ENCODE measurements around the gene SMIM43.
"Not testable (repeated sequence)": the region's sequence is repeated elsewhere in the genome, so short reads cannot be mapped to it uniquely, and the experiment has no call there.

Gene SMIM43

DNA sequence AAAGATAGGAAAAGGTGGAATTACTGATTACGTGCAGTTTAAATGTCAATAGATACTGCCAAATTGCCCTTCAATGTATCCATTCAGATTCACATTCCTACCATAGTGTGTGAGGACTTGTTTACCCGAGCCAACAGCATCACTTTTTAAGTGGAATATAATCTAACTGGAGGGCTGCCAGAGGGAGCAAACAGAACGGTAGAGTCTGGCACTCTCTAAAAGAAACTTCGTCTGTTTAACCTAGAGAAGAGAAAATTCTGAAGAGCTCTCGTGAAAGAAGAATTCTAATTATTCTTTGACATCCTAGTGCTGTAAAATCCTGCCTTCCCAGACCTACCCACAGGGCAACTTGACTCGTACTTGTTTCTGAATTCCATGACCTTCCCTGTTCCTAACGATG is 23.2 kb downstream of the SMIM43 start:
- DNase-seq (ENCODE audit: low read depth in 1 of 2, low spot score in 1 of 2), result no peak
- TF ChIP-seq JUND (IDR thresholded peaks at IDR 0.05; ENCODE audit: low read depth), result no peak
- in situ Hi-C loops (cut with HindIII; ENCODE audit: low pct_unique_long_range_greater_than_20kb, low sequenced_read_pairs), result no loop called here

DNA sequence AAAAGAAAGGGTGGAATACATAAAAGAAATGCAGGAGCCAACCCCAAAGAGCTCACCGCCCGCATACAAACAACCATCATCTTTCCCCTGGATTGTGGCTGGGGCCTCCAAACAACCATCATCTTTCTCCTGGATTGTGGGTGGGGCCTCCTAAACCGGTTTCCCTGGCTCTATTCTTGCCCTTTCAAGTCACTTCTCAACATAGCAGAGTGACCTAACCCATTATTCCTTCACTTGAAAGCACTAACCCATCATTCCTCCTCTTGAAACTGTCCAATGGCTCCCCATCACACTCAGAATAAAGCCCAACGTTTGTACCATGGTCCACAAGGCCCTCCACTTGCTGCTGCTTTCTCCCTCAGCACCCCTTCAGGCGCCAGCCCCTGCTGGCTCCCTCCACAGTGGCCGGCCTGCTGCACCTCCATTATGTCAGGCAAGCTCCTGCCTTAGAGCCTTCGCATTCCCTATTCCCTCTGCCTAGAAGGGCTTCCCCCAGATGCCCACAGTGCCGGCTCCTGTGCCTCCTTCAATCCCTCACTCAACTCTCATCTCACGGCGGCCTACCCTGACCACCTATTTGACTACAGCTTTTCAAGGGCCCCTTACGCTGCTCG is 24.1 kb downstream of the SMIM43 start:
- in situ Hi-C loops (cut with HindIII; ENCODE audit: low pct_unique_long_range_greater_than_20kb, low sequenced_read_pairs), result no loop called here
- TF ChIP-seq JUND (IDR thresholded peaks at IDR 0.05; ENCODE audit: low read depth), result no peak
- peak in 1 of 2 experiments; percentile 59 for DNase-seq (ENCODE audit: low read depth in 1 of 2, low spot score in 1 of 2)

DNA sequence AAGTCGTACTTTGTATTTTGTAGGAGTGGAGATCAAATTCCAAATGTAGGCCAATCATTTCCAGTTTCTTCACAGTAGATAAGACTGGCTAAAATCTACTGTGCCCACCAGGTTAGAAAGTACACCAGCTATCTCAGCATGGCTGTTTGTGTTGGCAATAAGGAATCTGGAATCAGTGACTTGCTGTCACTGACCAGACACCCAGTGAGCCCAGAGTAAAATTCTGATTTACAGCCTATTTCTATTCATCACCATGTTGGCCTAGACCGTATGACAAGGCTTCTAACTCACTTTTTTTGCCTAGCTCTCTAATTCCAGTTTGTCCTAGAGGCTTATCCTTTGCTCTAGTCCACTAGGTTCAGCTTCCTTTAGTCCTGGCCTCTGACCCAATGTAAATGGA is 25.4 kb downstream of the SMIM43 start:
- no peak for DNase-seq (ENCODE audit: low read depth in 1 of 2, low spot score in 1 of 2)
- TF ChIP-seq JUND (IDR thresholded peaks at IDR 0.05; ENCODE audit: low read depth), result no peak
- in situ Hi-C loops (cut with HindIII; ENCODE audit: low pct_unique_long_range_greater_than_20kb, low sequenced_read_pairs), result no loop called here

DNA sequence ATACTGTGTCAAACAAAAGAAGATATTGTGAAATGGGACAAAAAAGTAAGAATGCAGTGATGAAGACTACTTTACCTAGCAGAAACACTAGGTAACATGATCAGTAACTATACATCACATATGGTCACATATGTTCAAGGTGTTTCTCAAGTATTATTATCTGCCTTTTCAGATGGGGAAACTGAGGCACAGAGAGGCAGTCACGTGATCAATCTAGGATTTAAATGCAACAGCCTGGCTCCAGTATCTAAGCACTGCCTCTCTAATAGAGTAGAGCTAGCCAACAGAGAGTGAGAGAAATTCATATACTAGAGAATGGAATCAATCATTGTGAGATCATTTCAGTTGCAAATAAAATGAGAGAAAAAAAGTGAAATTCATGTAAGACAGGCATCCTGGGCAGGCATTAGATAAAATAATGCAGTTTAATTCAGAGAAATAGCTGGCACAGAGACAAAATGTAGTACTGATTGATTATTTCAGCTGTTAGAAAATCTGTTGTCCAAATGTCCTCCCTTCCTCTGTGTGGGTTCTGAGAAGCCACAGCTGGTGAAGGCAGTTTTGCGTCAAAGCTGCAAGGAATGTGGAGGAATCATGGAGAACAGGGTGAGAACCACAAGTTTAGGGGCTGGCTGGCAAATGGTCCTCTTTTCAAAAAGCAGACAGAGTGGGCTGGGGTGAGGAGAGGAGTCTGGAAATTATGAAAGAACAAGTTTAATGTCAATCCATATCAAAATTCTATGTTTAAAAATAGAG is 26.0 kb downstream of the SMIM43 start:
- DNase-seq (ENCODE audit: low read depth in 1 of 2, low spot score in 1 of 2), result no peak
- in situ Hi-C loops (cut with HindIII; ENCODE audit: low pct_unique_long_range_greater_than_20kb, low sequenced_read_pairs), result no loop called here
- no peak for TF ChIP-seq JUND (IDR thresholded peaks at IDR 0.05; ENCODE audit: low read depth)

DNA sequence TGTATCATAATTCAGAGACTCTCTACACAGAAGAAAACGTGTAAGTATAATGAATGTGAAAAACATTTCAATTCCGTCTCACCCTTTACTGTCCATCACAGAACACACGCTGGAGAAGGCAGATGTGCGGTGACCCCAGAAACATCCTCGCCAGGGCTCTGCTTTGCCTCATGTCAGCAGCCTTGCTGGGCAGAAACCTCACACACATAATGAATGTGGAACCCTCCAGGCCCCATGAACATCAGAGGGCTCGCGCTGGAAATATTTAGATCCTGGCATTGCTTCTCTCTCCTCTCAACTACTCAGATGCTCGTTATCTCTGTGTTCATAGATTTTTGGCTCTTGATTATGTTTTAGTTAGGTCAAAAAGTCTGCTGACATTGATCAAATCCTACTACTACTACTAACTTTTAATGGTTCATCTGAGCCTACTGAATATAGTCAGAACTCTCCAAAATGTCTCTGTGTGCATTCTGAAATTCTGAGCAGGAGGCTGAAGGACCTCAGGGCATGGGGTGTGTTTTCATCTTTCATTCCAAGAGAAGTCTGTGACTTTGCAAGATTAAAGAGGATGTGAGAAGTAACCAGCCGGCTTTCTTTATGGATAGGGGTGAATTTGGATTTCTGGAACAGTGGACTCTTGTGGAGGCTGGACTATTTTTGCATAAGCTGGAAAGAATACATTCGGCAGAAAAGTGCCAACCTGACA is 27.0 kb downstream of the SMIM43 start:
- in situ Hi-C loops (cut with HindIII; ENCODE audit: low pct_unique_long_range_greater_than_20kb, low sequenced_read_pairs), result no loop called here
- TF ChIP-seq JUND (IDR thresholded peaks at IDR 0.05; ENCODE audit: low read depth), result no peak
- DNase-seq (ENCODE audit: low read depth in 1 of 2, low spot score in 1 of 2), result no peak

DNA sequence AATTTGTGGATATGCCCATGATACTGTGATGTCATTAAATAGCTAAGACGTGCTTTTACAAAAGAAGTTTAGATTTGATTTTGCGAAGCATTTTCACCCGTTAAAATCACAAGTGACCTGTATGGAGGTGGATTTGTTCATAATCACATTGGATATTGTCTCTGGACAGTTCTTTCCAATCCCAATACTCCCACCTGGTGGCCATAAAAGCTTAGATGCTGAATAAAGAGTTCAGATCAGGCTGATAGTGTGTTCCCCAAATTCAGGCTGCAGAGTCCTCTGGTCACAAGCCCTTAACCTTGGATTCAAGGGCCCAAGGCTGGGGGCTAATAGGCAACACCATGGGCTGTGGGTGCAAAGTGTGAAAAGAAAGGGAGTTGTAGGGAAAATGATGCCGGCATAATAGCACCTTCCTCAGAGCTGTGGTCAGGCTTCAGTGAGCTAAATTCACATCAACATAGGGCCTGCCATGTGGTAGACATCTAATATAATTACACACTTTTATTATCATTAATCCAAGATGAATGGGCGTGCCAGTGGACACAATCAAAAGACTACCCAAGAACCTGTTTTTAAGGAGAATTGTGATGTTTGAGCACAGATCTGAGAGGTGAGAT is 28.1 kb downstream of the SMIM43 start:
- TF ChIP-seq JUND (IDR thresholded peaks at IDR 0.05; ENCODE audit: low read depth), result no peak
- in situ Hi-C loops (cut with HindIII; ENCODE audit: low pct_unique_long_range_greater_than_20kb, low sequenced_read_pairs), result no loop called here

DNA sequence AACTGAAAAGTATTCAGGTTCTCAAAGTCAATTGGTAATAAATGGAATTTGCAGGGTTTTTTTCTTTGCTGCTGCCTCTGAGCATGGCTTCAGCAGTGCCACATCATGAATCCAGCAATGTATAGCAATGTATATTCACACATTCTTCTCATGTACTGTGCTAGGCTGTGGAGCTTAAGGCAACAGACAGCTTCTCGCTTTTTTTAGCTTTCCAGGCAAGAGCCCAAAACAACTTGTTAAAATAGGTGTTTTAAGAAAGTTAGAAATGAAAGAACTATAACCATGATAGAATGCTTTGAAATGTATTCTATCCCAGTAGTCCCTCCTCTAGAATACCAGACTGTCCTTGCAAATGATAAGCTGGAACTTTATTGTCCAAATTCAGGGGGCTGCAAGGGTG is 30.4 kb downstream of the SMIM43 start:
- no peak for DNase-seq (ENCODE audit: low read depth in 1 of 2, low spot score in 1 of 2)
- no peak for TF ChIP-seq JUND (IDR thresholded peaks at IDR 0.05; ENCODE audit: low read depth)
- in situ Hi-C loops (cut with HindIII; ENCODE audit: low pct_unique_long_range_greater_than_20kb, low sequenced_read_pairs), result no loop called here

More for the DNA sequence above, 28.1 kb downstream of the SMIM43 start:
- DNase-seq (ENCODE audit: low read depth in 1 of 2, low spot score in 1 of 2), result peak; percentile 30 to 66

DNA sequence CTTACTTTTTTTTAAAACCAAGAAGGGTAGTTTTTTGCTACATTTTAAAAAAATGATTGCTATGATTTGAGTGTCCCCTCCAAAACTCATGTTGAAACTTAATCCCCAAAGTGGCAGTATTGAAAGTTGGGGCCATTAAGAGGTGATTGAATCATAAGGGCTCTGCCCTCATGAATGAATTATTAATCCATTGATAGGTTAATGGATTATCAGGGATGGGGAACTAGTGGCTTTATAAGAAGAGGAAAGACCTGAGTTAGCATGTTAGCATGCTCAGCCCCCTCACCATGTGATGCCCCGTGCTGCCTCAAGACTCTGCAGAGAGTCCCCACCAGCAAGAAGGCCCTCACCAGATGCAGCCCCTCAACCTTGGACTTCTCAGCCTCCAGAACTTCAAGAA is 31.0 kb downstream of the SMIM43 start:
- no peak for DNase-seq (ENCODE audit: low read depth in 1 of 2, low spot score in 1 of 2)
- in situ Hi-C loops (cut with HindIII; ENCODE audit: low pct_unique_long_range_greater_than_20kb, low sequenced_read_pairs), result no loop called here
- TF ChIP-seq JUND (IDR thresholded peaks at IDR 0.05; ENCODE audit: low read depth), result no peak

DNA sequence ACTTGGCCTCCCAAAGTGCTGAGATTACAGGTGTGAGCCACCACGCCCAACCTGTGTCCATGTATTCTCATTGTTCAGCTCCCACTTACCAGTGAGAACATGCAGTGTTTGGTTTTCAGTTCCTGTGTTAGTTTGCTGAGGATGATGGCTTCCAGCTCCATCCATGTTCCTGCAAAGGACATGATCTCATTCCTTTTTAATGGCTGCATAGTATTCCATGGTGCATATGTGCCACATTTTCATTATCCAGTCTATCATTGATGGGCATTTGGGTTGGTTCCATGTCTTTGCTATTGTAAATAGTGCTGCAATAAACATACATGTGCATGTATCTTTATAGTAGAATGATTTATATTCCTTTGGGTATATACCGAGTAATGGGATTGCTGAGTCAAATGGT is 35.2 kb downstream of the SMIM43 start:
- in situ Hi-C loops (cut with HindIII; ENCODE audit: low pct_unique_long_range_greater_than_20kb, low sequenced_read_pairs); DNase-seq (ENCODE audit: low read depth in 1 of 2, low spot score in 1 of 2): not testable (repeated sequence)

DNA sequence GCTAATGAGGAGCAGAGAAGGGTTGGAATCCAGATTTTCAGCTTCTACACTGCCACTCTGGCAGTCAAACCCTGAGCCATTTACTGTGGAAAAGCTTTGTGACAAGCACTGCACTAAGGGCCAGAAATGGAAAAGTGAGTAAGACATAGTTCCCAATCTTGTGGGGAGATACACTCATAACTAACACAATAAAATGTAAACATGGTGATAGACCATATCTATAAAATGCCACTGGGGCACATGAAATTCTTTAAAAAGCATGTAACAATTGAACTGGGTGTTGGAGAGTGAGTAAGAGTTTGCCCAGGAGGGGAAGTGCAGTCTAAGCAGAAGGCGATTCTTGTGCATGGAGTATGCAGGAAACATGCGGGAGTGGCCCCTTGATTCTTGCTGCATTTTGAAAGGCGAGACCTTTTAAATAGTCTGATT is 36.2 kb downstream of the SMIM43 start:
- TF ChIP-seq JUND (IDR thresholded peaks at IDR 0.05; ENCODE audit: low read depth), result no peak
- DNase-seq (ENCODE audit: low read depth in 1 of 2, low spot score in 1 of 2), result no peak
- in situ Hi-C loops (cut with HindIII; ENCODE audit: low pct_unique_long_range_greater_than_20kb, low sequenced_read_pairs), result no loop called here

DNA sequence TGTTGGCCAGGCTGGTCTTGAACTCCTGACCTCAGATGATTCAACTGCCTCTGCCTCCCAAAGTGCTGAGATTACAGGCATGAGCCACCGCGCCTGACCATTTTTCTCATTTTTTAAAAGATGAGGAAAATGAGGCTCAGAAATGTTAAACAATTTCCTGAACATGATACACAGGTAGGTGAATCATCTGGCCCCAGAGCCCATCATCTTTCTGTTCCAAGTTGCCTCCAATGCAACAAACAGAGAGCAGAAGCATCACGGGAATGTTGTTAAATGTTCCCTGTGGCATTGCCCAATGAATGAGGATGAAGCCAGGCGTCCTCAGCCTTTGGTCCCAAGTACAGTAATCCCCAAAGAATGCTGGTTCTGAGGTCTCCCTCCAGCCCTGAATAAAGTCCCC is 36.9 kb downstream of the SMIM43 start:
- in situ Hi-C loops (cut with HindIII; ENCODE audit: low pct_unique_long_range_greater_than_20kb, low sequenced_read_pairs), result no loop called here
- DNase-seq (ENCODE audit: low read depth in 1 of 2, low spot score in 1 of 2), result no peak
- no peak for TF ChIP-seq JUND (IDR thresholded peaks at IDR 0.05; ENCODE audit: low read depth)

DNA sequence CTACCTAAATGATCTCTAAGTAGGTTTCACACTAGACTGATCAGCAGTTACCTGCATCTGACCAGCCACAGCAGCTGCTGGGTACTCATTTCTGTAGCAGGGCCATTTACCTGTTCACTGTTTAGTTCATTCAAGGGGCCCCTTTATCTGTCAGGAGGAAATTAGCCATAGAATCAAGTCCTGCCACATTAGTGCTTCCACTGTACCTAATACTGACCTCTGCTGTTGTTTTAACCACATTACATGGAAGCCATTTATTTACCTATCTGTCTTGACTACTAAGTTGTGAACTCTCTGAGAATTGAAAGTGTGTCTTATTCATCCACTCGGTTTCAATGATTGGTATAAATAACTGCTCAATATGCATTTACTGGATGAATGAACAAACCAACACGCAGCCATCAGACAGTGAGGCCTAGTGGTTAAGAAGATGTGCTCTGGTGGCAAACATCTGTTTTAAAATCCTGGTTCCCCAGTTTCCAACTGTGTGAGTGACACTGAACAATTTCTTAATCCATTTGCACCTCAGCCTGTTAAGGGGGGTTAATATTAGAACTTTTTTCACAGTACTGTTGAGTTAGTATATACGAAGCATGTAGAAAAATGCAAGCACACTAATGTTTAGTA is 38.2 kb downstream of the SMIM43 start:
- peak in 1 of 2 experiments; percentile 69 for DNase-seq (ENCODE audit: low read depth in 1 of 2, low spot score in 1 of 2)
- TF ChIP-seq JUND (IDR thresholded peaks at IDR 0.05; ENCODE audit: low read depth), result no peak
- in situ Hi-C loops (cut with HindIII; ENCODE audit: low pct_unique_long_range_greater_than_20kb, low sequenced_read_pairs), result no loop called here

Measured in T47D (cell line).